Measurements from ENCODE around the gene SEPTIN1. TPM values are rescaled to one million over a fixed set of nuclear protein-coding genes. Genes with fewer than 3 reads are reported as not detected.

Gene SEPTIN1
- total and polyA plus RNA-seq, 2 experiments from 2014 or later: 1.5 TPM; not detected in 1

GRCh38 chr16:30358990-30359870 lies 23.1 kb downstream of the SEPTIN1 start:
- no peak for DNase-seq (ENCODE audit: low spot score)
- no peaks in the 10 kb centered on the region for H3K9me3 ChIP-seq (ENCODE audit: low read depth)
- no peaks in the 10 kb centered on the region for H3K27me3 ChIP-seq
- peaks cover 3% of the 10 kb centered on the region for H4K20me1 ChIP-seq (ENCODE audit: insufficient read depth, poor library complexity, severe bottlenecking)
- H3K9me2 ChIP-seq (replicated peaks; ENCODE audit: insufficient read depth): no peaks in the 10 kb centered on the region
- no peak overlapping the region for H3K4me3 ChIP-seq
- no peaks in the 10 kb centered on the region for H3K36me3 ChIP-seq (replicated peaks; ENCODE audit: insufficient read depth, low read depth)
- 96% methylated on average over 28 of the region's 28 CpGs for WGBS (ENCODE audit: low lambda C conversion rate, missing lambda C conversion rate)
- H3K4me1 ChIP-seq (ENCODE audit: insufficient read depth): peaks cover 7% of the 10 kb centered on the region
- TF ChIP-seq CTCF (IDR thresholded peaks at IDR 0.05; ENCODE audit: poor library complexity): no peak
- no peak for TF ChIP-seq EZH2phosphoT487 (IDR thresholded peaks at IDR 0.05; ENCODE audit: low read depth, severe bottlenecking, unreplicated experiment)
- no peak for TF ChIP-seq EZH2 (IDR thresholded peaks at IDR 0.05; ENCODE audit: borderline replicate concordance)
- peaks cover 45% of the 10 kb centered on the region for H3K79me2 ChIP-seq
- no peak overlapping the region for H3K4me2 ChIP-seq
- no peak overlapping the region for H3K27ac ChIP-seq
- no peak overlapping the region for H2AFZ ChIP-seq

GRCh38 chr16:30358577-30358936 lies 23.8 kb downstream of the SEPTIN1 start:
- WGBS (ENCODE audit: low lambda C conversion rate, missing lambda C conversion rate): 97% methylated on average over 9 of the region's 9 CpGs
- Histone ChIP-seq H3K4me1 (ENCODE audit: insufficient read depth) (peaks cover 13% of the 10 kb centered on the region), H3K9me2 (replicated peaks; ENCODE audit: insufficient read depth) (no peaks in the 10 kb centered on the region), H3K36me3 (replicated peaks; ENCODE audit: insufficient read depth, low read depth) (no peaks in the 10 kb centered on the region), H2AFZ (no peak overlapping the region), H3K4me2 (no peak overlapping the region), H3K9me3 (ENCODE audit: low read depth) (no peaks in the 10 kb centered on the region), H4K20me1 (ENCODE audit: insufficient read depth, poor library complexity, severe bottlenecking) (peaks cover 3% of the 10 kb centered on the region), H3K79me2 (peaks cover 45% of the 10 kb centered on the region), H3K4me3 (no peak overlapping the region), H3K27ac (no peak overlapping the region), H3K27me3 (no peaks in the 10 kb centered on the region)
- no peak for DNase-seq (ENCODE audit: low spot score)
- TF ChIP-seq EZH2phosphoT487 (IDR thresholded peaks at IDR 0.05; ENCODE audit: low read depth, severe bottlenecking, unreplicated experiment) (no peak), CTCF (IDR thresholded peaks at IDR 0.05; ENCODE audit: poor library complexity) (no peak), EZH2 (IDR thresholded peaks at IDR 0.05; ENCODE audit: borderline replicate concordance) (no peak)

GRCh38 chr16:30357715-30358576 lies 24.4 kb downstream of the SEPTIN1 start:
- 93% methylated on average over 27 of the region's 37 CpGs for WGBS (ENCODE audit: low lambda C conversion rate, missing lambda C conversion rate)
- no peaks in the 10 kb centered on the region for H3K36me3 ChIP-seq (replicated peaks; ENCODE audit: insufficient read depth, low read depth)
- H2AFZ ChIP-seq: no peak overlapping the region
- no peak overlapping the region for H3K27ac ChIP-seq
- H3K4me3 ChIP-seq: no peak overlapping the region
- no peak overlapping the region for H3K4me2 ChIP-seq
- H3K27me3 ChIP-seq: no peaks in the 10 kb centered on the region
- no peaks in the 10 kb centered on the region for H3K9me2 ChIP-seq (replicated peaks; ENCODE audit: insufficient read depth)
- no peak for DNase-seq (ENCODE audit: low spot score)
- peaks cover 44% of the 10 kb centered on the region for H3K79me2 ChIP-seq
- peaks cover 13% of the 10 kb centered on the region for H3K4me1 ChIP-seq (ENCODE audit: insufficient read depth)
- no peak for TF ChIP-seq CTCF (IDR thresholded peaks at IDR 0.05; ENCODE audit: poor library complexity)
- TF ChIP-seq EZH2 (IDR thresholded peaks at IDR 0.05; ENCODE audit: borderline replicate concordance): no peak
- no peak for TF ChIP-seq EZH2phosphoT487 (IDR thresholded peaks at IDR 0.05; ENCODE audit: low read depth, severe bottlenecking, unreplicated experiment)
- no peaks in the 10 kb centered on the region for H3K9me3 ChIP-seq (ENCODE audit: low read depth)
- H4K20me1 ChIP-seq (ENCODE audit: insufficient read depth, poor library complexity, severe bottlenecking): peaks cover under 1% of the 10 kb centered on the region
